Activated effector memory CD4-positive, alpha-beta T cell treated with anti-CD3 and anti-CD28 coated beads, Interleukin-2, amount 50 U/mL, for 16 hours (primary cell): Measurements from ENCODE around the gene RBM47.
"Not testable (repeated sequence)": the region's sequence is repeated elsewhere in the genome, so short reads cannot be mapped to it uniquely, and the experiment has no call there.

Experiments
- DNase-seq: peaks from one replicate; pipeline ENCODE4 v3.0.0-alpha.2; 2020

RBM47 gene

DNA sequence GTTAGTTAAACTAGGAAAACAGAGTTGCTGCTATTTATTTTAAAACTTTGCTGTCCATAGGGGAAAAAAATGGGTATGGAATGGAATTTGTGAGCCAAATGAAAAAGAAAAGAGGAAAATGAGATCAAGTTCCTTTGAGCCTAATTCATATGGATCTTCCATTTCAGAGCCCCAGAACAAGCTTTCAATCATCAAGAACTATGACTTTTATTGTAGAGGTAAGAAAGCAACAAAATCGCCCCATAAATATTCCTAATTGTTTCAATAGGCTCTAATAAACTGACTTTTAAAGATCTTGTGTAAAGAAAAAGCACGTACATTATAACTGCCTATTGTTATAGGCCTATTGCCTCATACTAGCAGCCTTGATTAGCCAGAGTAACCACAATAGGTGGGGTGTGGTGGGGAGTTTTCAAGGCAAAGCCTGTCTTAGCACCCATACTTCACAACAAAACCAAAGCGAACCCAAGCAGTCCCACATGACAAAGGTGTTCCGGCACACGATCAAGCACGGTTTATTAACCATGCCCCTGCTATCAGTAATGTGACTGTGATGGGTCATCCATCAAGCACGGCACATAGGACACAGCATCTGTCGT is 44.4 kb downstream of the RBM47 start:
- DNase-seq, result no peak

DNA sequence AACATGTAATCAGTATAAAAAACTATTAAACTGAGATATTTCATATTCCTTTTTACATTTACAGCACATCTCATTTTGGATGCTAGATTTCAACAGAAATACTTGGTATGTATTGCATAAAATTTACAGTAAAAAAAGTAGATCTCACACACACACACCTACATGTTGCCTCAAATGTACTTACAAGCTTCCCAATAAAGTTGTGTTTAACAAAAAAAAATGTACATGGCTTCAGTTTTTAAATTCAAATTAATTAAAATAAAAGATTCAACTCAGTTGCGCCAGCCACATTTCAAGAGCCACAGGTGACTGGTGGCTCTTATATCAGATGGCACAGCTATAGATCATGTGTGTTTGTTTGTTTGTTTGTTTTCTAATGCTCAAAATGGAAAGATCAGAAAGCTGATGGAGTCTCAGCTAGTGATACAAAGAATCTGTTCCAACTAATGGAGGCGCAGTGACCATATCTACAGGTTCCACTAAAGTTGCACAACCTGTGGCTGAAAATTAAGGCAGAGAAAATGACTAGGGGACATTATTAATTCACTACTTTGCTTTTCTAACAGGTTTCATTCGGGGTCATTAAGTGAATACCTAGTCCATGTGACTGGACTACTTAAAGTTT is 45.0 kb downstream of the RBM47 start:
- no peak for DNase-seq

DNA sequence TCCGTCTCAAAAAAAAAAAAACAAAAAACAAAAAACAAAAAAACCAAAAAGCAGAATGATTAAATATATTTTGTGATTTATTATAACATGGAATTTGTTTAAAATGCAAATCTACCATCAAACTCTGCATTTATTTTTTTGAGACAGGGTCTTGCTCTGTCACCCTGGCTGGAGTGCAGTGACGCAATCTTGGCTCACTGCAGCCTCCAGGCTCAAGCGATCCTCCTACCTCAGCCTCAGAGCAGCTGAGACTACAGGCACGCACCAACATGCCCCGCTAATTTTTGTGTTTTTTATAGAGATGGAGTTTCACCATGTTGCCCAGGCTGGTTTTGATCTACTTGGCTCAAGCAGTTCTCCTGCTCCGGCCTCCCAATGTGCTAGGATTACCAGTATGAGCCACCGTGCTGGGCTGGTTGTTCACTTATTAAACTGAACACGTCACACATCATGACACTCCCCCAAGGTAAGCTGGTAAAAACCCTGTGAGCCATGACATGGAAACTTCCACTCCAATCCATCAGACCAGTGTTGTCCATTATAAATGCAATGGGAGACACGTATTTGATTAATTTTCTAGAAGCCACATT is 45.7 kb downstream of the RBM47 start:
- no peak for DNase-seq

DNA sequence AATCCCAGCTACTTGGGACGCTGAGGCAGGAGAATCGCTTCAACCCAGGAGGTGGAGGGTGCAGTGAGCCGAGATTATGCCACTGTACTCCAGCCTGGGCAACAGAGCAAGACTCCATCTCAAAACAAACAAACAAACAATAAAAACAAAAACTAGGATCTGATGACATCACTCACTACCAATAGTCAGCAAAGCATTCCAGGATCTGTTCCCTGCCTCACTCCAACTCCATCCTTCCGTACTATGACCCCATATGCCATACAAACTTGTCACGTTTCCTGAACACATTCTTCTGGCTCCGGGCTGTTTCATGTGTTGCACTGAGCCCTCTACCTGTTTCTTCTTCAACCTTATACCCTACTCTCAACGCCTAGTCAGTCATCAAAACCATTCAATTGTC is 47.3 kb downstream of the RBM47 start:
- no peak for DNase-seq

DNA sequence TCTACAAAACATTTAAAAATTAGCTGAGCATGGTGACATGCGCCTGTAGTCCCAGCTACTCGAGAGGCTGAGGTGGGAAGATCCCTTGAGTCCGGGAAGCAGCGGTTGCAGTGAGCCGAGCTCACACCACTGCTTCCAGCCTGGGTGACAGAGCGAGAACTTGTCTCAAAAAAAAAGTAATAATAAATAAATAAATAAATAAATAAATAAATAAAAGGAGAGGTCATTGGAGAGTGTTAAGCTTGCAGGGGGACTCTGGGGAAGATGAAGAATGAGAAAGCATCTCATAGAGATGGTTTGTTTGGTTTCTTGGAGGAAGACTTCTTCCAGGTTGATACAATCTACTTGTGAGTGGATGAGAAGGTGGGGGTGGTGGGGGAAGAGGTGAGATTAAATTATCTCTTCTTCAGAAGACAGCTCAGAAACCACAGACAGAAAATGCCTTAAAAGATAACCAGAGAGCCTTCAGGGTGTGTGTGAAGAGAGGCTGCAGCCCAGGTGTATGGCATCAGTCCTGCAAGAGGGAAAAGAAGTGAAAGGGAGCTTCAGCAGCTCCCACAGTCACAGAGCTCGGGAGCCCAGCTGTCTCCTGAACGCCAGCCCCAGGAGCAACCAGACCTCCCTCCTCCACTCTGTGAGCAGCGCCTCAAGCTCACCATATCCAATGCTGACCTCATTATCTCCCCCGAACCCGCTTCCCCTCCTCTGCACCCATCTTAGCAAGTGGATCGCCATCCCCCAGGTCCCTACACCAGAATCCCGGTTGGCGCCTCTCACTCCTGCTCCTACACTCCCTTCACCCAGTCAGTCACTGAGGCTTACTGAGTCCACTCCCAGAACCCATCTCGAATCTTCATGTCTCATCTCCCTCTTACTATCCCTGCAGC is 48.2 kb downstream of the RBM47 start:
- DNase-seq, result no peak

DNA sequence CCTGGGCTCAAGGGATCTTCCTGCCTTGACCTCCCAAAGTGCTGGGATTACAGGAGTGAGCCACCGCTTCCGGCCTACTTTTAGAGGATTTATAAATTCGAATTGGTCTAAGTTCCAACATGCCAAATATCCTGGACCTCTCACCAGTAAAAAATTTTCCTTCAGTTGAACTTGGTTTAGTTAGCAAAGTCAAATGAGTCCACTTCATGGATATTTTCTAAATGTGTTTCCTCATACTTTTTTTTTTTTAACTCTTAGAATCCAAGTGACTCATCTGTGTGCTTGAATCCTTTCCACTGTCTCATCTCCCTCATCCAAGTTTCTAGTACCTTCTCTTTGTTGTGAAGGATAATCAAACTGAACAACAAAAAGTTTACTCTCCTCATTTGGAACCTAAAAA is 49.7 kb downstream of the RBM47 start:
- no peak for DNase-seq

DNA sequence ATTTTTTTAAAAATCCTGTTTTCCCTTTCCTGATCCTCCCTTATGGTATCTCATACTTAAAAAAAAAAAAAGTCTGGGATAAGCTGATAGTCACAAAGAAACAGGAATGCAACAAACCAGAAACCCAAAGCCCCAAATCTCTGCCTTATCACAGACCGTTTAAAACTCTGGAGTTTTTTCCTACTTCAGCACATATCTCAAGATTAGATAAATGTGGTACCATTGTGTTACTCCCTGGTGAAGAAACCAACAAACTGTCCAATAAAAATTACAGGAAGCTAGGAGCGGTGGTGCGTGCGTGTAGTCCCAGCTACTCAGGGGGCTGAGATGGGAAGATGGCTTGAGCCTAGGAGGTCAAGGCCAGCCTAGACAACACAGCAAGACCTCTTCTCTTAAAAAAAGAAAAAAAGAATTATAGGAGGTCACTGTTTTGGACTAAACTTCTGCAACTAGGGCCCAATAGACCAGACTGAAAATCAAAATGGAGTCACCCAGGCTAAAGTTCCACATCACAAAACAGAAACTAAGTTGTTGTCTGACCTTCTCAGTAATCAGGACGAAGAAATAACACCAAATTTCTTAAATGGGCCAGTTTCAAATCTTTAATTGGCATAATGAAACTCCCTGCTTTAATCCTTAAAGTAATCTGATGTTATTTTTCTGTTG is 51.9 kb downstream of the RBM47 start:
- DNase-seq, result no peak

DNA sequence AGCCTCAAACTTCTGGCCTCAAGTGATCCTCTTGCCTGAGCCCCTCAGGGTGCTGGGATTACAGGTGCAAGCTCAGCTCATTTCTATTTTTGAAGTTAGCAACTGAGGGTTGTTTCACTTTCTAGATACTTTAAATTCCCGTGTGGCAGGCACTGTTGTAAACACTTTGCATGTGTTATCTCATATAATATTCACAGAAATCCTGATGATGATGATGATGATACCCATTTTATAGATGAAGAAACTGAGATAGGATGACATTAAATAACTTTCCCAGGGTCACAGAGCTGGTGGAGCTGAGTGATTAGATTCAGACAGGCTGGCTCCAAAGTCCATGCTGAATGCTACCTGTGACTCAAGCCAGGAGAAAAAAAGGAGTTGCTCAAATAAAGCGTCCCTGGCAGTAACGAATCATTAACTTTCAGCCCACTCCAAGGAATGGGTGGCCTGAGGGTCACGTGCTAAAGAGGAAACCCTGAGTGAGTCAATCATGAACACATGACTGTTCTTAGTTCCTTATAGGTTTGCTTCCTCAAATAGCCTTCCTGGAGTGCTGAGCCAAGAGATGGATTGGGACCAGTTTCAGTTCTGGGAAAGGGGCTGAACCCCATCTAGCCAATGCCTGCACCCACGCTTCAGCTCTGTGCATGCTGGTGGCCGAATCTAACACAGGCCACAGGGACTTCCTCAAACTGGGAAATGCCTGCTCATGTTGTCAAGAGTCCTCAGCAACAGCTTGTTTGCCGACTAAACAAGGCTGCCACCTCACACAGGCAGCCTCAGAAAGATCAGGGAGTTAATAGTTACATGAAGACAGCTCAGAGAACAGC is 52.8 kb downstream of the RBM47 start:
- DNase-seq, result no peak

DNA sequence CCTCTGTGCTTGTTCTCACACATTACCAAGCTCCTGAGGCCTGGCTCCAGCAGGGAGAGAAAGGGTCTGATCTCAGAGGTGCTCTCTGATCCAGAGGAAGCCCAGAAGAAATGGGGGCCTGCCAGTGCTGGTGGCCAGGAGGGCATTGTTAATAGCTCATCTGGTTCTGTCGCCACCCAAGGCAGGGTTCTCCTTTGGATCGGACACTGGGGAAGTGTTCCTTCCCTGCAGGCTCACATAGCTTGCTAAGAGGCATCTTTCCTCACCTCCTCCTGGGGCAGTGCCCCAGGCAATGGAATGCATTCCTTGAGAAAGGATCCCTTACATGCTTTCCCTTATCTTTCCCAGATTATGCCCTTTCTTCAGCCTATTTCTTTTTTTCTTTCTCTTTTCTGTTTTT is 53.8 kb downstream of the RBM47 start:
- no peak for DNase-seq

DNA sequence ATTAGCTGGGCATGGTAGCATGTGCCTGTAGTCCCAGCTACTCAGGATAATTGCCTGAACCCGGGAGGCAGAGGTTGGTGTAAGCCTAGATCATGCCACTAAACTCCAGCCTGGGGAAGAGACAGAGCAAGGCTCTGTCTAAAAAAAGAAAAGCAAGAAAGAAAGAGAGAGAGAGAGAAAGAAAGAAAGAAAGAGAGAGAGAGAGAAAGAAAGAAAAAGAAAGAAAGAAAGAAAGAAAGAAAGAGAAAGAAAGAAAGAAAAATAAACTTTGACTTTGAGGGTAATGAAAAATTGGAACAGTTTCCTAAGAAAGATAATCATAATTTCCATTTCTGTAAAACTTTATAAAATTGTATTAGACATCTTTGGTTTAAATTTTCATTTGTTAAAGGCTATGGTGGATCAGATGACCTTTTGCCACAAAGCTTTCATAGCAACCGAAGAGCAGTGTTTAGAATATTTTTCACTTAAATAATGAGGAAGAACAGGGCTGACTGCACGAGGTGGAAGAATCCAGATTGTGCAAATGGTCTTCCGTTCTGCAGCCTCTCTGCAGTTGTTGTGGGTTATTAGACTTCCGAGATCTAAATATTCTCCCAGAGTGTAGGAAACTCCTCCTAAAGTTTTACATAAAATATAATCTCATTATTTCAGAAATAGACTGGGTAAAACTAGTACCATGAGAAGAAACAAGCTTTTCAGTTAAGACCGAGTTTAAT is 55.9 kb downstream of the RBM47 start:
- no peak for DNase-seq

DNA sequence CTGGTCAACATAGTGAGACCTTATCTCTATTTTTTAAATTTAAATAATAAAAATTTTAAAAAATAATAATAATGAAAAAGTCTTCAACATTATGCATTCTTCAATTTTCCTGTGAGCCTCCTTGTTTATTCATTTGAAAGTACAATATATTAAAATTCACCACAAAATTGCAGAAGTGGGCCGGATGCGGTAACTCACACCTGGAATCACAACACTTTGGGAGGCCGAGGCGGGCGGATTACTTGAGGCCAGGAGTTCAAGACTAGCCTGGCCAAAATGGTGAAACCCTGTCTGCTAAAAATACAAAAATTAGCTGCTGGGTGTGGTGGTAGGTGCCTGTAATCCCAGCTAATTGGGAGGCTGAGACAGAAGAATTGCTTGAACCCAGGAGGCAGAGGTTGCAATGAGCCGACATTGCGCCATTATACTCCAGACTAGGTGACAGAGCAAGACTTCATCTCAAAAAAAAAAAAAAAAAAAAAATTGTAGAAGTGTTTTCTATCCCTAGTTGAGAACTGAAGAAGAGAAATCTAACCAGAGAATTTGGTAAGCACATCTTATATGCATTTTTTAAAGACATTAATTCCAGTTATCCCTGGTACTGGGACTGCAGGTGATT is 56.9 kb downstream of the RBM47 start:
- no peak for DNase-seq

DNA sequence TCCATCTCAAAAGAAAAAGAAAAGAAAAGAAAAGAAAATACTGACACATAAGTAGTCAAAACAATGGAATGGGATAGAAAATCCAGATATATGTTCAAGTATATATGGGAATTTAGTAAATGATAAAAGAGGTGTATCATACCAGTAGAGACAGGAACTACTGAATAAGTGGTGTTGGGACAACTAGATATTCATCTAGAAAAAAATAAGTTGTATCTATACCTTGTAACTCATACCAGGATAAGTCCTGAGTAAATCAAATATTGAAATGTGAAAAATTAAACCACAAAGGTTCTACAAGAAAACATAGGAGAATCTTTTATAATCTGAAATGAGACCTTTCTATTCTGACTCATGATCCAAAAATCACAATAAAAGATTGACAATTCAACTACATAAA is 58.5 kb downstream of the RBM47 start:
- no peak for DNase-seq

DNA sequence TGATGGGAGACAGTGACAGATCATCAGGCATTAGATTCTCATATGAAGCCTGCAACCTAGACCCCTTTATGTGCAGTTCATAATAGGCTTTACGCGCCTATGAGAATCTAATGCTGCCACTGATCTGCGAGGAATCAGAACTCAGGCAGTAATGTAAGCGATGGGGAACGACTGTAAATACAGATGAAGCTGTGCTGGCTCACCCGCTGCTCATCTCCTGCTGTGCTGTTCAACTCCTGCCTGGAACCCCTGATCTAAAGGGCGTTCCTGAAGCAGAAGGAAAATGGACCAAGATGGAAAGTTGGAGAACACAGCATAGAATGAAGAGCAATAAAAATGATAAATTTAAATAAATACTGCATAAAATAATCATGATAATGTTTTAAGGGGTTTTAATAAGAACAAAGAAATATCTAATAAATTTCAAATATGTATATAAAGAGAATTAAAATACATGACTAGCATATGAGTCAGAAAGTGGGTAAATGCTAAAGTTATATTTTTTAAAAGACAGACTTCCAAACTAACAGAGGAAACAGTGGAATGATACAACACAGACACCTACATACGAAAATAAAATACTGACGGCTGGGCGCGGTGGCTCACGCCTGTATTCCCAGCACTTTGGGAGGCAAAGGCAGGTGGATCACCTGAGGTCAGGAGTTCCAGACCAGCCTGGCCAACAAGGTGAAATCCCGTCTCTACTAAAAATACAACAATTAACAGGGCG is 59.2 kb downstream of the RBM47 start:
- no peak for DNase-seq

DNA sequence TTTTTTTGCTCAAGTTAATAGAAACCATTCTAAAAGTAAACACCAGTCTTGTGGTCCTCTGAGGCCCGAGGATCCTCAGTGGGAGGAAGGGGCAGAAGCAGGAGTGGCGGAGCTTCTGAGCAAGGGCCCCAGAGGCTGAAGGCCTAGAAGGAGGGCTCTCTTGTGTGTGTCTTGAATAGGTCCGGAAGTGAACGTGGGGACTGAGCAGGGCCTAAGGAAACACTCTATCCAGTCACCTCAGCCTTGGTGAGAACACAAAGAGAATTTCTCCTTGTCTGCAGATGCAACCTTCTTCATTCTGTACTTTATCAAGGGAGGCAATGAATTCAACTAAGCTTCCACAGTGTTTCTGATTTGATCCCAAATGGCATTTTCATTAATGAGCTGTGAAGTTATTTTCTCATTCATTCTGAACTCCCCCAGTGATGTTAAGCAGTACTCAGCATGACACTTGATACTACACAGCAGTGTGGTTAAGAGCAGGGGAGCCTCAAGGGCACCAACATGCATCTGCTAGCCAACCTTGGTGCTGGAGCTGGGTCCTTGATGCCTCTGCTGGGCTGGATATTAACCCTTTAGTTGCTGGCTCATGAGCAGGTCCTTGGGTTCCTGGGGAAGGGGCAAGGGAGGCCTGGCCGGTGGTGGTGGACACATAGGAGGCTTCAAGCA is 64.7 kb downstream of the RBM47 start:
- no peak for DNase-seq

DNA sequence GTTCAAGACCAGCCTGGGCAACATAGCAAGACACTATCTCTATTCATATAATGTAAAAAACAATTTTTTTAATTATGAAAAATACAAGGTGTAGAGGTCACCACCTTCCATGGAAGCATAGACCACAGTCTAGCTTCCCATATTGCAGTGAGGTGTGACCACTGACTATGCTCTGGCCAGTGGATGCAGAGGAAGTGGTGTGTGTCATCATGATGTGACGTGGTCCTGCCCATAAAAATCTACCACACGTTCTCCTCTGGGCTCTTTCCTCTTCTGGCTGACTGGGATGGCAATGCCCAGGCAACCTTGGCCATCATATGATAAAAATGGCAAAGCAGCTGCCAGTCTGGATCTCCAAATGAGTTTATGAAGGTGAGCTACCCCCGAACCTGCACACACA is 65.7 kb downstream of the RBM47 start:
- no peak for DNase-seq

DNA sequence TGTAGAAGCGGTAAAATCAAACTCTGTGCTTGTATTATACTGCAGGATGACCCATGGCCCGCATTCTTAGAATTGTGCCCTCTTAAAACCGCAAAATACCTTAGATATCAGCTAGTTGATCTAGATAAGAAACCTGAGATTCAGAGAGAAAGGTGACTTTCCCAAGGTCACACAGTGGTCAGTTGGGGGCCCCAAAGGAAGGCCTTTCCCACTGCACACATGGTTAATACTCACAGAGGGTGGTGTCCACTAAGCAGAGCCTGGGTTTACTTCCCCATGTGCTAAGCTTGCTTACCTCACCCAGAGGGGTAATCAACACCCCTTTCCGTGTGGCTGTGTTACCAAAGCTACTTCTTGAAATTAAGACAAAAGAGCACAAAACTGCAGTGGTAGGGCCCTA is 66.3 kb downstream of the RBM47 start:
- DNase-seq, result no peak

DNA sequence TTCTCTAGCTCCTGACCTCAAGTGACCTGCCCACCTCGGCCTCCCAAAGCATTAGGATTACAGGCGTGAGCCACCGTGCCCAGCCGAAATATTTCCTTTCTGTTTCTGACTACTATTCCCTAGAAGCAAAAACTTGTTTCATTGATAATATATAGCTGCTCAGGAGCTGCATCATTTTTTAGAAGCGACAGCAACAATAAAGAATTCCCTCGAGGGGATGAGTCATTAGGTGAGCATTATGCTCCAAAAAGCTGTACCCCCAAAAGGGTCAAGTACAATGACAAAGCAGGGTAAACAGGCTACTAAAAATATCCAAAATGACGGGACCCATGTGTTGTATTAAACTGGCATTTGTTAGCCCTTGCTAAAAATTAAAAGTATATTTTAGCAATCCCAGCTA is 67.0 kb downstream of the RBM47 start:
- DNase-seq, result no peak

DNA sequence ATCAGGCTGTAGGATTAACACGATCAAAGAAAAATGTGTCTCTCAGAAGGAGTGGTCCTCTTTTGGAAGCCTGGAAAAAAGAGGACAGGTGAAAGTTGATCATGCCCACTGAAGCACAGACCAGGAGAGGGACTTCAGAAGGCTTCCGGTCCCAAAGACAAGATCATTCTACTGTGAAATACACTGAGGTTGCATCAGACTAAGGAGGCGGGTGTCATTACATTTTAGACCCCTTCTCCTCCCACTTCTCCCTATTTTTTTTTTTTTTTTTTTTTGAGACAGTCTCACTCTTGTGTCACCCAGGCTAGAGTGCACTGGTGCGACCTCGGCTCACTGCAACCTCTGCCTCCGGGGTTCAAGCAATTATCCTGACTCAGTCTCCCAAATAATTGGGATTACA is 67.5 kb downstream of the RBM47 start:
- DNase-seq, result no peak

DNA sequence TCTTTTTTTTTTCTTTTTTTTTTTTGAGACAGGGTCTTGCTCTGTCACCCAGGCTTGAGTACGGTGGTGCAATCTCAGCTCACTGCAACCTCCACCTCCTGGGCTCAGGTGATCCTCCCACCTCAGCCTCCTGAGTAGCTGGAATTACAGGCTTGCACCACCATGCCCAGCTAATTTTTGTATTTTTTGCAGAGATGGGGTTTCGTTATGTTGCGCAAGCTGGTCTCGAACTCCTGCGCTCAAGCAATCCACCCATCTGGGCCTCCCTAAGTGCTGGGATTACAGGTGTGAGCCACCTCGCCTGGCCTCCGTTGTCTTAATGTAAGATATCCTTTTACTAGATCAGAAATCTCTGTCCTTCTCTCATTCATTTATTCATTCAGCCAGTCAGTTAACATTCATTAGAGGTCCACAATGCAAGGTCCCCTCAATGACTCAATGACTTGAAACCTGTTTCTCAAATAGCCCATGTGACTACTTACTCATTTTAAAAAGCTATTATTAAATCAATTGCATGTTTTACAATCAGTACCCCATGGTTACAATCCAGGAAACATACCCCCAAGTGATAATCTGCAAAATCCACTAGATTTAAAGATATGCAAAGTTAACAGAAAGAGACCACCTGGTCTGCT is 68.0 kb downstream of the RBM47 start:
- not testable (repeated sequence) for DNase-seq
